Frontal cortex (tissue), 4 donors: ENCODE data around the gene ZNF658. TPM values are rescaled to one million over a fixed set of nuclear protein-coding genes. Genes with fewer than 3 reads are reported as not detected.
"Not testable (repeated sequence)": the region's sequence is repeated elsewhere in the genome, so short reads cannot be mapped to it uniquely, and the experiment has no call there.

Experiments used
- DNase-seq, 2 donors: peaks; one replicate each; pipeline ENCODE4 v3.0.0; 2012; ENCODE audit warnings: low spot score in 2 of 2
- FAIRE-seq: peaks from 2 replicates; lab custom pipeline; 2012; peaks lifted over from hg19 to GRCh38; lab: Jason Lieb, UNC
- total RNA-seq: library from RNA; depleted of rRNA; stranded (reverse); fragments of >200 nt; gene quantifications from one replicate; pipeline ENCODE4 v1.2.3, GENCODE V29; 2014
- donor health status: control.
- donor health status: control.
- donor health status: control.

ZNF658 gene
- total RNA-seq: 28.5 TPM

DNA sequence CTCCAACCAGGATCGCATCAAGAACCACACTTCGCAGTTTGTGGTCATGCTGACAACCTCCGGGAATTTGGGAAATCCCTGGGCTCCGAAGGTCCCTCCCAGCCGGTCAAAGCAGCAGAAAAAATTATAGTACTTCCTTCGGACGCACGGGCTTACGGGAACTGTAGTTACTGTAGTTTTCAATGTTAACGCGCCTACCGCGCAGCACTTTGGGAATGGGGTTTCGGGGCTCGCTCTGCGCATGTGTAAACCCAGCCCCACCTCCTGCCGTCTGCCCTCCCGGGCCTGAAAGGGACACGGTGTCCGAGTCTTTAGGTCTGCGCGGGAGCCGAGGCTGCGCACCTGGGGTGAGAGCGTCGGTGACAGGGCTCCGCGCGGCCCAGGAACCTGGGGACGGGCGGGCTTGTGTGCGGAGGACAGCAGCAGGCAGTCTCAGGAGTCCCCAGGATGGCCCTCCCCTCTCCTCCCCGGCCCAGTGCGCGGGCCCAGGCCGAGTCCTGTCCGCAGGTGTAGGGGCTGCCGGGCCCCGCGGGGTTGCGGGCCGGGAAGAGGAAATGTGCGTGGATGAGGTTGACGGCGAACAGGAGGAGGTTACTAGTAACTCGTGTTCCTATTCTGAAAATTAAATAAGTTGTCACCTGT is at the start of gene ZNF658:
Gene ZNF658 (plus strand): TSS at position 236 of the 642 bp plus-strand sequence. CDS start 2,837 bp downstream, outside the sequence.
- not testable (repeated sequence) for FAIRE-seq, DNase-seq

DNA sequence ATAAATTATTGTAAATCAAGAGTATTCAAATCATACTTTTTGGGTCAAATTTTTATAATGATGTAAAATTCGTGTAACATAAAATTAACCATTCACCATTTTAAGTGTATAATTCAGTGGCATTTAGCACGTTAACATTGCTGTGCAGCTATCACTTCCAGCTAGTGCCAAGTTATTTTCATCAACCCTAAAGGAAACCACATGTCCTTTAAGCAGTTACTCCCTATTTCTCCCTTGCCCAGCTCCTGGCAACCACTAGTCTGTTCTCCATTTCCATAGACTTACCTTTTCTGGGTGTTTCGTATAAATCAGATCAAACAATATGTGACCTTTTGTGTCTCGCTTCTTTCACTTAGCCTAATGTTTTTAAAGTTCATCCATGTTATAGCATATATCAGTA is 38.8 kb upstream of the ZNF658 start:
- FAIRE-seq, DNase-seq: not testable (repeated sequence)

DNA sequence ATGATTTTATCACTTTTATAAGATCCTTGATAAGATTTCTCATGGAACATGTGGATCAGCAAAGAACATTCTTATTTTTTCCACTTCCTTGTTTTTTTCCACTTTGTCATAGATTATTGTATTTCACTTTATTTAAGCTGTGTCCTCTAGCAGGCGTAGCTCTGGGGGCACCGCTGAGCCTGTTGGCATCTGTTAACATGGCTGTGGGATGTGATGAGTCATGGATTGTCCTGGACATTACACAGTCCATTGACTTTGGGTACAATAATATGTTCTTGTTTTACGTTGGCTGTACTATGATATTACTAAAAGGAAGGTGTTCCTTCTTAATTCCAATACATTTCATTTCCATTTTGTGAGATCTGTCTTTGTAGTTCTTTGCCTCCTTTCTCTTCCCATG is 31.9 kb upstream of the ZNF658 start:
- DNase-seq, FAIRE-seq: not testable (repeated sequence)

DNA sequence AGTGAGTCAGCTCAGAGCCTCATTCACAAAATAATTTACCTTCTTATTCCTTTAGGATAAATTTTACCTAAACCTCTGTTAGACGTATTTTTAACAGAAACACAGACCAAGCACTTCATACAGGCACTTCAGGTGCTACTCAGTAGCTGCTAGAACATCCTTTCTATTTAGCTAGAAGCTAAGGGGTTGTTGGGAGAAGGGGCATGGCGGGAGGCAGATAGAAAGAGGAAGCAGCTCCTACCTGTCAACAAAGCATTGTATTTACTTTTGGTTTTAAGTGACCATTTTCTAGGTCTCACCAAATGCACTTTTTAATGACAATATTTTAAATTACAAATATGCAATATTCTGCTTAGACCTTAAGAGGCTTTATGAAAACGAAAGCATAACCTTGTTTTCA is 19.9 kb upstream of the ZNF658 start:
- FAIRE-seq, DNase-seq: not testable (repeated sequence)

DNA sequence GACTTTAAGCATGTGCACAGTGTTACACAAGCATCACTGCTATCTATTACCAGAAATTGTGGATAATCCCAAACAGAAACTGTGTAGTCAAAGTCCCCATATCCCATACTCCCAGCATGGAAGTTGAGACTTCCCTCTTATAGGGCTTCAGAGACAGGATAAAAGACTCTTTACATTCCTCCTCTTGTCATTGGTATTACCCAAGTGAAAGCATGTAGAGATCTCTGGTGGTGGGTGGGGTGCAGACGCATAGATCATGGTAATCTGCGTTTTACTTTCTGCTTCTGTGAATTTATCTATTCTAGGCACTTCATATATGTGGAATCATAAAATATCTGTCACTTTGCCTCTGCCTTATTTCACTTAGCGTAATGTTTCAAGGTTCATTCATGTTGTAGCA is 18.7 kb upstream of the ZNF658 start:
- not testable (repeated sequence) for FAIRE-seq, DNase-seq

- not testable (repeated sequence) for DNase-seq, FAIRE-seq
Observed at GRCh38 chr9:66890334-66890733, 10.2 kb upstream of the ZNF658 start.

DNA sequence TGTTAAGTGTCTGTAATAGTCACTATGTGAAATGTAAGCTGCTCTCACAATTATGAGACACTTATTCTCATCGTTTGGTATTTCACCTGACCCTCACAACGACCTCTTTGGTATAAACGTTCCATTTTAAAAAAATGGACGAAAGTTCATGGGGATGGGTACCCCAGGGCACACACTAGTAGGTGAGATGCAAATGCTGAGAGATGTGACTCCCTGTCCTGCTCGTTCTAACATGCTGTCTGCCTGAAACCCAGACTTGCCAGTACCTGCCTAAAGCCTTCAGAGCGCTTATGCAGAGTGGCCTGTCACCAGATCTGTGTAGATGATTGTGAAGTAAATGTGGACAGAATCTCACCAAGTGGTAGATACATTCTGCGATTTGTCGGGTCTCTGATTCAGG is 616 bp downstream of the ZNF658 start:
- DNase-seq, FAIRE-seq: not testable (repeated sequence)

- FAIRE-seq, DNase-seq: not testable (repeated sequence)
Observed at GRCh38 chr9:66909560-66909959, 9.0 kb downstream of the ZNF658 start.

- FAIRE-seq, DNase-seq: not testable (repeated sequence)
Observed at GRCh38 chr9:66920072-66920471, 19.5 kb downstream of the ZNF658 start.

DNA sequence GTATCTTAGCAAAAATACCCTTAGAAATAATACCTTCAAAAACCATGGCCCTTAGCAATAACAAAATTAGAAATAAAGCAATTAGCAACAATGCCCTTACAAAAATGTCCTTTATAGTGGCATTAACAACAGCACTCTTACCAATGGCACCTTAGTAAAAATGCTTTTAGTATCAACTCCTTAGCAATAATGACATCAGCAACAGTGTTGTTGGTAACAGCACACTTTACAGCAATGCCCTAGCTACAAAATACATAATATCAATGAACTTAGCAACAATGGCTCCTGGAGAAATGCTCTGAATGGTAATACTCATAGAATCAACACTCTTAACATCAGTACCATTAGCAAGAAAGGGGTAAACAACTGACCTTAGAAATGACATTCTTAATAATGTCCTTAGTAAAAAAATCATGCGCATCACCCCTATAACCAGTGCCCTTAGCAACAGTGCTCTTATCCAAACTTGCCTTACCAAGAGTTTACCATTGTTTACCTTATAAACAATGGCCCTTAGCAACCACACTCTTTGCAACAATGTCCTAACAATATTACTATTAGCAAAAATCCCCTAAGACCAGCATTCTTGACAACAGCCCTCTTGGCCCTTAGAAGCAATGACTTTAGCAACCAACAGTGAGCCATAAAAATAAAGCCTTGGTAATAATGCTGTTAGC is 35.8 kb downstream of the ZNF658 start:
- FAIRE-seq, DNase-seq: not testable (repeated sequence)

DNA sequence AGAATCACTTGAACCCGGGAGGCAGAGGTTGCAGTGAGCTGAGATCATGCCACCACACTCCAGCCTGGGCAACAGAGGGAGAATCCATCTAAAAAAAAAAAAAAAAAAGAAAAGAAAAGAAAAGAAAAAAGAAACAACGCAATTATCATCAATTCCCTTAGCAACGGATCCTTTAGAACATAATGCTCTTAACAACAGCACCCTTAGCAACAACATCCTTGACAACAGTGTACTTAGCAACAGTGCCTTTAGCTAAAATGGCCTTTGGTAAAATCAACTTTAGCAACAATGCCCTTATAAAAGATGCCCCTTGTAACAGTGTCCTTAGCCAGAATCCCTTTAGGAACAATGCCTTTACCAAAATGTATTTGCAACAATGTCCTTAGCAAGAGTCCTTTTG is 37.1 kb downstream of the ZNF658 start:
- FAIRE-seq, DNase-seq: not testable (repeated sequence)

DNA sequence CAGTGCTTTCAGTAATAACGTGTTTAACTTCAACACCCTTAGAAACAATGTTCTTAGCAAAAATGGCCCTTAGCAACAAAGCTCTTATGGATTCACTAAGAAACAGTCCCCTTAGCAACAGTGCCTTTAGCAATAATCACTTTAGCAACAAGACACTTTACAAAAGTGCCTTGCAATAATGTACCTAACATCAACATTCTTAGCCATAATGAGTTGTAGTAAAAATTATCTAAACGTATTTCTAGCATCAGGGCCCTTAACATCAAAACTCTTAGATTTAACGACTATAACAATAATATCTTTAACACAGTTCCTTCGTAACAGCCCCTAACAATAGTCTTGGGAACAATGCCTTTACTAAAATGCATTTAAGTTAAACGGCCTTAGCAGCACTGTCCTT is 37.8 kb downstream of the ZNF658 start:
- not testable (repeated sequence) for DNase-seq, FAIRE-seq

DNA sequence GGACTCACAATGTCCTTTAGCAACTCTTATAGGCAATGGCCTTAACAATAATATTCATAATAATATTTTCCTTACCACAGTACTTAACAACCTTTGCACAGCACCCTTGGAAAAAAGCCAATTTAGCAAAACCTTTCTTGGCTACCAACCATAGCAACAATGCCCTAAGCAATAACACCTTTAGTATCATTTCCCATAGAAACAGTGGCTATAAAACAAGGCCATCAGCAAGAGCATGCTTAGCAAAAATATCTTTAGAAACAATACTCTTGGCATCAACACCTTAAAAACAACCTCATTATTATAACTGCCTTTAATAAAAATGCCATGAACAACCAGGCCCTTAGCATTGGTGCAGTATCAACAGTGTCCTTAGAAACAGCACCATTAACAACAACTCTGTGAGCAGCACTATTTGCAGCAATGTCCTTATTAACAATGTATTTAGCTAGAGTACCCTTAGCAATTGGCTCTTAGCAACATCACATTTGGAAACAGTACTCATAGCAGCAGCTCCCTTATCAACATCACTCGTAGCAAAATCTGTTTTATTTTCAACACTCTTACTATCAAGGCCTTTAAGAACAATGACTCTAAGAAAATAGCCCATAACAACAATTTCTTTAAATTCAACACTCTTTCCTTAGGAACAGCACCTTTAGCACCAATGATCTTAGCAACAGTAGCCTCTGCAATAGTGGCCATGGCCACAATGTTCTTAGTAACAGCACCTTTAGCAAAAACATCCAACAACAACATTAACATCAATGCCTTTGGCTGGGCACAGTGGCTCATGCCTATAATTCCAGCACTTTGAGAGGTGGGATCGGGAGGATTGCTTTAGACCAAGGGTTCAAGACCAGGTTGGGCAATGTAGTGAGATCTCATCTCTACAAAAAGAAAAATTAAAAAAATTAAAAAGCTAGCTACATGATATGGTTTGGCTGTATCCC is 39.6 kb downstream of the ZNF658 start:
- not testable (repeated sequence) for FAIRE-seq, DNase-seq

DNA sequence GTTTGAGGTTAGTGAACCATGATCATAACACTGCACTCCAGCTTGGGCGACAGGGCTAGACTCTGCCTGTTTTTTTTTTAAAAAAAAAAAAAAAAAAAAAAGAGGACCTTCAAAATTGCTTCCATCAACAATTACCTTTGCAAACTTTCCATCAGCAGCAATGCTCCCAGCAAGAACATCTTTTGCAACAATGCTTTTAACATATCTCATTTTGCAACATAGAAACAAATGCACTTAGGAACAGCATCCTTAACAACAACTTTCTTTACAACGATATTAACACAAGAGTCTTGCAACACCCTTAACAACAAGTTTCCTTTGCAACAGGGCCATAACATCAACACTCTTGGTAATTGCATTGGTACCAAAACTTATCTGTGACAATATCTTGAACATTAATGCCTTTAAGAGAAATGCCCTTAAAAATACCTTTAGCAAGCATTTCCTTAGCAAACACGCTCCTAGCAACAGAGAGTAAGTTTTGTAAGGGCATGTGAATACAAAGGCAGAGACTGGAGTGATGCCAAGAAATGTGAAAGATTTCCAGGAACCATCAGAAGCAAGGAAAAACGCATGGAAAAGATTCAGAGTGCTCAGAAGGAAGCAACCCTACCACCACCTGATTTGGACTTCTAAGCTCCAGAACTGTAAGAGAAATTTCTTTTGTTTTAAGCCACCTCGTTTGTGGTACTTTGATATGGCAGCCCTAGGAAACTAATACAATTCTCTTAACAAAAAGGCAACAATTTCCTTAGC is 42.1 kb downstream of the ZNF658 start:
- not testable (repeated sequence) for DNase-seq

DNA sequence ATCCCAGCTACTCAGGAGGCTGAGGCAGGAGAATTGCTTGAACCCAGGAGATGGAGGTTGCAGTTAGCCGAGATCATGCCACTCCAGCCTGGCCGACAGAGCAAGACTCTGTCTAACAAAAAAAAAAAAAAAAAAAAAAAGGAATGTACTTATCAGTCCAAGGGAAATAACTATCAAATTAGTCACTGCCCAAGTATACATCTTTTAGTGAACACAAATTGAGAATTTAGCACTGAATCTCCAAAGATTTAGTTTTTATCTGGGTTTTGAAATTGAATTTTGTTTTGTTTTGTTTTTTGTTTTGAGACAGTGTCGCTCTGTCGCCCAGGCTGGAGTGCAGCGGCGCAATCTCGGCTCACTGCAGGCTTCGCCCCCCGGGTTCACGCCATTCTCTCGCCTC is 52.1 kb downstream of the ZNF658 start:
- not testable (repeated sequence) for DNase-seq, FAIRE-seq

More for the DNA sequence above, 42.1 kb downstream of the ZNF658 start:
- FAIRE-seq: not testable (repeated sequence)
